DMS153 (cell line): ENCODE data around the gene TSEN2.
A peak's percentile ranks its signal among the peaks of the same experiment; 100 is the strongest.
"Not testable (repeated sequence)": the region's sequence is repeated elsewhere in the genome, so short reads cannot be mapped to it uniquely, and the experiment has no call there.

Source experiments
- DNase-seq: peaks from one replicate; lab custom pipeline; 2025; lab: John Stamatoyannopoulos, UW

Gene TSEN2

DNA sequence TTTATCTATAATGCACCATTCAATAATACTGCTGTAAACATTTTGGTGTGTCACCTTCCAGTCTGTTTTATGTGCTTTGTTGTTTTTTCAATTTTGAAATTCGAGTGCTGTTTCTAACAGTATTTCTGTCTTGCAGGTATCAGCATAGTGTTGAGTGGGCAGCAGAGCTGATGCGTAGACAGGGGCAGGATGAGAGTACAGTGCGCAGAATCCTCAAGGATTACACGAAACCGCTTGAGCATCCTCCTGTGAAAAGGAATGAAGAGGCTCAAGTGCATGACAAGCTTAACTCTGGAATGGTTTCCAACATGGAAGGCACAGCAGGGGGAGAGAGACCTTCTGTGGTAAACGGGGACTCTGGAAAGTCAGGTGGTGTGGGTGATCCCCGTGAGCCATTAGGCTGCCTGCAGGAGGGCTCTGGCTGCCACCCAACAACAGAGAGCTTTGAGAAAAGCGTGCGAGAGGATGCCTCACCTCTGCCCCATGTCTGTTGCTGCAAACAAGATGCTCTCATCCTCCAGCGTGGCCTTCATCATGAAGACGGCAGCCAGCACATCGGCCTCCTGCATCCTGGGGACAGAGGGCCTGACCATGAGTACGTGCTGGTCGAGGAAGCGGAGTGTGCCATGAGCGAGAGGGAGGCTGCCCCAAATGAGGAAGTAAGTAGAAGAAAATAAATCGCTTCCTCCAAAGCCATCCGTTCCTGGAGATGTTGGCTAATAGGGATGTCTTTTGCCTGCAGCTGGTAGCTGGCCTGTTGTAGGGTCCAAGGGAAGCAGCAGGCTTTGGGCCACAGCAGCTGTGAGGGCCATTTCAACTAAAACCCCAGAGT is 19.1 kb downstream of the TSEN2 start:
- no peak for DNase-seq

DNA sequence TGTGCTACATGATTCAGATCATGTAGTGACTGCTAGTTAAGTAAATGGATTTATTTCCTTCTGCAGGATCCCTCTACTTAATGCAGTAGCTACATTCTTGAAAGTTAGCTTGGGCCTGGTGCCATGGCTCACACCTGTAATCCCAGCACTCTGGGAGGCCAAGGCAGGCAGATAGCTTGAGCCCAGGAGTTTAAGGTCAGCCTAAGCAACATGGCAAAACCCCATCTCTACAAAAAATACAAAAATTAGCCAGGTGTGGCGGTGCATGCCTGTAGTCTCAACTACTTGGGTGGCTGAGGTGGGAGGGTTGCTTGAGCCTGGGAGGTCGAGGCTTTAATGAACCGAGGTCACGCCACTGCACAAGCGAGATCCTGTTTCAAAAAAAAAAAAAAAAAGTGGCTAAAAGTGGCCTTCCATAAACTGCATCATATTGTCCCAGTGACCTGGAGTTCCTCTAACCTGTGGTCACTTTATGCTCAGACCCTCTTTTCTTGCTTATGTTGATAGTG is 22.0 kb downstream of the TSEN2 start:
- DNase-seq, result no peak

DNA sequence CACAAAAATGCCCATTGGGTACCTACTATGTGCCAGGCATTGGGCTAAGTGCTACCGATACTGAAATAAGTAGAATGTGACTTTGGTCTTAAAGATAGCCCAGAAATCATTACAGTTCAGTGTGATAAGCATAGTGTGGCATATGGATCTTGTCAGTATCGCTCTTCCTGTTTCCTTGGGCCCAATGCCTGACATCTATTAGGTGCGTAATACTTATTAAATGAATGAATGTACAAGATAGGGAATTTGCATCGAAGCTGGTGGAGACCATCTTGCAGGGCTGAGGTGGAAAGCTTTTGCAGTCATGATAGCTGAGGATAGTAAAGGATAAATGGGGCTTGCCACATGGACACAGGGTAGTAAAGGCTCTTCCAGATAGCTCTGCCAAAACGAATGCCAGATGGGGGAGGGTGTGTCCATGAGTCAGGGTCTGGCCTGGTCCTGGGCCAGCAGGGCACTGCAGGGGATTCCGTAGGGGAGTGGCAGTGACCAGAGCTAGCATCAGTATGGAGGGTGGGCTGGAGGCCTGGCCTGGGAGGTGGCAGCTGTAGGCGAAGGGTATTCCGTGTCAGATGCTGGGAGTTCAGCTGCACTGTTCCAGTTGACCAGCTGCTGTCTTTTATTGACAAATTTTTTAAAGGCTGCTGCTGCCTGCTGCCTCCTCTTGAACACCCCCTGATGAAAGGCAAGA is 23.5 kb downstream of the TSEN2 start:
- DNase-seq, result no peak

DNA sequence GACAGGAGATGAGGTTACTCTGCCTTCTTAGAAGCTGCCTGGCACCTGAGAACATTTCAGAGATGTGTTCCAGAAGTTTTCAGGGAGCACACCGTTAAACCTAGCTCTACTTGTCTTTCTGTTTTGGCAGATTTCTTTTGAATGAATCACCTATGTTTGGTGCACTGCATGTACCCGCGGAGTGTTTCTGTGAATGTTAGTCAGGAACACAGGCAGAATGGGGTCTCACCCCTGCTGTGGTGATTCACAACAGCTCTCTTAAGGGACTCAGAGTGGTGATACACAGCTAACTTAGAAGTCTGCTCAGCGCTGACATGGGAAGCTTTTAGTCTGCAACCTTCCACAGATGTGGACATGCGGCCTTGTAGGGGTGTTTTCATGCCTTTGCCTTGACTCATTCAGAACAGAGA is 24.0 kb downstream of the TSEN2 start:
- DNase-seq, result no peak

DNA sequence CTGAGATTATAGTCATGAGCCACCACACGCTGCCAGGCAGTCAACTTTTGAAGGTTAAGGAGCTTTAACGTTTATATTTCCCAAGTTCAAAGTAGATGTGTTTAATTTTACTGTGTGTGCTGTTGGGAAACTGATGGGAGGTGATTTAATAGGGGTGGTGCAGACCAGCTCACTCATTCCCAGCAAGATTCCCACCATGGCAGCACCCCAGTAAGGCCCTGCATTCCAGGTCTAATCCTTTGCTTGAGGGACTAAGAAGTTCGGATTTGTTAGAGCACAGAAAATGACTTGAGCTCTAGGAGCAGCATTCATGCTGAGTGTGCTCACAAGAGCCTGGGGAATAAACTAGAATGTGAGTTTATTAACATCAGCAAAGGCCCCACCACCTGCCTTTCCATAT is 25.2 kb downstream of the TSEN2 start:
- DNase-seq, result no peak

DNA sequence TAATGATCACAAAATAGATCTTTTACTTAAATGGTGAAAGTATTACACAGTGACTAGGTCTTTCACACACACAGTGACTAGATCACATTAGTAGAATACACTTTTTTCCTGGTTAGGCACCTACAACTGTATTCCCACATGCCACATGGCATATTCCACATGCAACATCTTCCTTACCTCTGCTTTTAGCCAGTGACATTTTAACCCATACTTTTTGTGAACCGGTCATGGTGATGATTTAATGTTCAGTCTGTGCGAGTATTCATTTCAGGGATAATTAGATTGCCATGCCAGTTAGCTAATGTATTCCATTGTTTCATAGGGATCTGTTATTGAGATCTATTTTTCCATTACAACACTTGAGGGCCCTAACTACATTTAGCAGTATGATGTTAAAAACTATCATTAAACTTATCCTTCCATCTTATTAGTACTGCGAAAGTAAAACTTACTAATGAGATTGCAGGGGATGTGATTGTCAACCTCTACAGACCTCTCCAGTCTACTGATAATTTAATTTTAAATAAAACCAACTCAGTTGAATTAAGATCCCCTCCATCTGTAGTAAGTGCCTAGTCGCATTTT is 28.3 kb downstream of the TSEN2 start:
- no peak for DNase-seq

DNA sequence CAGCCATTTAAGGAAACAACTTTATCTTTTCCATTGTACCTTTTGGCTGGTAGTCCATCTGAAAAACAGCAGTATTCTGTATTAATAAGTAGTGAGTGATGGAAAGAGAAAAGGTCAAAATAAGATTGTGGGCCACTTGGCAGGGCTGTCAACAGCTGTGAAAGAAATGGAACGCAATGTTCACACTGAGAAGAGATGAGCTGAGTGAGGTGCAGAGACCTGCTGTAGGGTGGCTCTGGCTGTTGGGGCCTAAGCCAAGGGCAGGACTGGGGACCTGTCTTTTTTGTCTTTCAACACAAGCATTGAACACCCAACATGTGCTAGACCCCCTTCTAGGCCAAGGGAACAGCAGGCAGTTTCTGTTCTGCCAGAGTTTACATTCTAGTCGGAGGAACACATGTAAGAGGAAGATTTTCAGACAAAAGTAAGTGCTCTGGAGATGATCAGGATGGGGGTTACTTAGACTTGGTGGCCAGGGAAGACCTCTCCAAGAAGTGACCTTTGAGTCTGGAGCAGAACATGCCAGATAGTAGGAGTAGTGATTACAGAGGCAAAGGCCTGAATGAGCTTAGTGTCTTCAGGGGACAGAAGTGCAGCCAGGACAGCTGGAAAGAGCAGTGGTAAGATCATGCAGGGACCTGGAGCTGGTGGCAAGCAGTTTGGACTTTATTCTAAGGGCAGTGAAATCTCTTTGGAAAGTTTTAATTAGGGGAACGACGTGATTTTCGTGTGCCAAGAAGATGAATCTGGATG is 29.6 kb downstream of the TSEN2 start:
- no peak for DNase-seq

DNA sequence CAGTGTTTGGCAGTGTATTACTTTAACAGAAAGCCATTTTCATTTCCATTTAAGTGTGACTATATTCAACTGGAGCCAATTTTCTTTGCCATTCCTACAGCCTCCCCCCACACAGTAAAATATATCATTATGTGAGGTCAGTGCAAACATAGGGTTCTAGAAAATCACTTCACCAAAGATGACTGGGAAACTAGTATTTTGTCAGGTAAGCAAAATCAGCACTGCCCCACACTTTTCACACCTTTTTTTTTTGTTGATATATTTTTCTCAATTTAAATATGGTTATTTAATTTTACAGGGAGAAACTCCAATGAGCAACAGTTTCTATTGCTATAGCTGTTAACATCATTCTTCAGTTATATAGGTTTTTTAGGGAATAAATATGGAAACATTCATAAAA is 31.4 kb downstream of the TSEN2 start:
- no peak for DNase-seq

DNA sequence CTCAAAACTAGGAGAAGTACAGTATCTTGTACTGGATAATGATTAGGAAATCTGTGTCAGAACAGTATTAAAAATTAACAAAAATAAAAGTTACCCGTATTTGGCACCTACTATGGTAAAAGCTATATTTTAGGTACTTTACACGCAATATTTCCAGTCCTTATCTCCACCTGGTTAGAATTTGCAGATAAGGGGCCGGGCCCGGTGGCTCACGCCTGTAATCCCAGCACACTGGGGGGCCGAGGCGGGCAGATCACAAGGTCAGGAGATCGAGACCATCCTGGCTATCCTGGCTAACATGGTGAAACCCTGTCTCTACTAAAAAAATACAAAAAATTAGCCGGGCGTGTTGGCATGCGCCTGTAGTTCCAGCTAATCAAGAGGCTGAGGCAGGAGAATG is 32.6 kb downstream of the TSEN2 start:
- no peak for DNase-seq

DNA sequence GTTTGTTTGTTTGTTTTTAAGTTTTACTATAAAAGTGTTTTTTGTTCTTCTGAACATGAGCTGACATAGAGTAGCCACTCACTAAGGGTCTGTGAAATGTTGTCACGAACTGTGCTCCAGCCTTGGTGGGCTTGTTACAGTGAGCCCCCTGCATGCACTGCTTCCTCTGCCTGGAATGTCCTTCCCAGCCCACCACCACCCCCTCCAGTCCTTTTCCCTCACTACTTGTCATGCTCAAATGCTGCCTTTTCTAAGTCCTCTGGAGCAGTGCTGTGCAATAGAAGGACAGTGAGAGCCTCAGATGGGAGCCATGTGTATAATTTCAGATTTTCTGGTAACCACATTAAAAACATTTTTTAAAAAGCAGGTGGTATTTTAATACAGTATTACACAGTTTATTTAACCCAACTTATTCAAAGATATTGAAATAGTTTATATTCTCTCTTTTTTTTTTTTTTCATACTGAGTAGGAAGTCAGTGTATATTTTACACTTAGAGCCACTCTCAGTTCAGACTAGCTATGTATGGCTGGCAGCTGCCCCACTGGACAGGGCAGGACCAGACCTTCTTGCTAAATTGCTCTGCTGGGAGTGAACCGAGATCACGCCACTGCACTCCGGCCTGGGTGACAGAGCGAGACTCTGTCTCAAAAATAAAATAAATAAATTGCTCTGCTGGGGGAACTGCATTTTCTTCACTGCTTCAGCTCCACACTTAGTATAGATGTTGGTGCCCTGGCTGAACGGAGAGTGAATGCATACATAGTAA is 34.2 kb downstream of the TSEN2 start:
- no peak for DNase-seq

DNA sequence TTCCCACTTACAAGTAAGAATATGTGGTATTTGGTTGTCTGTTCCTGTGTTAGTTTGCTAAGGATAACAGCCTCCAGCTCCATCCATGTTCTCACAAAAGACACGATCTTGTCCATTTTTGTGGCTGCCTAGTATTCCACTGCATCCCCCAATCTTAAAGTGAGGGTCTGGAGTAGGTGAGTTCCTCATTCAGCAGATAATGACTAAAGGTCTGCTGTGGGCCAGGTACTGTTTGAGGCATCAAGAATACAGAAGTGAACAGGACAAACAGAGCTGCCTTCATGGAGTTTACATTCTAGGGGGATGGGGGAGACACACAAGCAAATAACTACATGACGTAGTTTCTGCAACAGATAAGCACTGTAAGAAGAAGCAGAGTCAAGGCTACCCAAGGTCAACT is 36.7 kb downstream of the TSEN2 start:
- DNase-seq, result no peak

DNA sequence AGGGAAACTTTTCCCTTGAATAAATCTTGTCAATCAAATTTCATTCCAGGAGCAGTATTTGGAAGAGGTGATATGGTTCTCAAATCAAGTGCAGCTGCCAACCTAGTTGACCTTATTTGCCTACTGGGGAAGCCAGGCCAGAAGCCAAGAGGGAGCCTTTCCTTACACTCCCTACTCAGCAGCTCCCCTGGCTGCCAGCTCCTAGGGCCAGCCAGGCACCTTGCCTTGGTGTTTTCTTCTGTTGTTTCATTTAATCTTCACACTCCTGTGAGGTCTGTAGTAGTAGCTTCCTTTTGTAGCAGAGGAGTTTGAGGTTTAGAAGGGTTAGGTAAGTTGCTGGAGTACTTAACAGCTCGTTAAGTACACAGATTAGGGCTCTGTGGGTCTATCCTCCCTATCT is 38.4 kb downstream of the TSEN2 start:
- DNase-seq, result no peak

DNA sequence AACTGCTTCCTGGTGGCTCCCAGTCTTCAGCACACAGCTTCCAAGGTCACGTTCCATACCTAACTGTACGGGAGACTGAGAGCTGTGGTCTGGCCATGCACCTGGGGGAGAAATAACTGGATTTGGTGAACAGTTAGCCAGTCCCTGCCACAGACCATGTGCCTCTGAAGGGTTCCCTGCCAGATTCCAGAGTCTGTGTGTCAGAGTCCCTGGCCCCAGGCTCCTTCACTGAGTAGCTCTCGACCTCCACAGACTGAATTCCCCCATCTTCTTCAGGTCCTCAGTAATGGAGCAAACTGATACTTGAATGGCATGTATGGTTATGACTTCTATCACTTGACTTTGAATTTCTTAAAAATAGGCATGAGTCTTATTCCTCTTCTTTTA is 43.5 kb downstream of the TSEN2 start:
- no peak for DNase-seq

DNA sequence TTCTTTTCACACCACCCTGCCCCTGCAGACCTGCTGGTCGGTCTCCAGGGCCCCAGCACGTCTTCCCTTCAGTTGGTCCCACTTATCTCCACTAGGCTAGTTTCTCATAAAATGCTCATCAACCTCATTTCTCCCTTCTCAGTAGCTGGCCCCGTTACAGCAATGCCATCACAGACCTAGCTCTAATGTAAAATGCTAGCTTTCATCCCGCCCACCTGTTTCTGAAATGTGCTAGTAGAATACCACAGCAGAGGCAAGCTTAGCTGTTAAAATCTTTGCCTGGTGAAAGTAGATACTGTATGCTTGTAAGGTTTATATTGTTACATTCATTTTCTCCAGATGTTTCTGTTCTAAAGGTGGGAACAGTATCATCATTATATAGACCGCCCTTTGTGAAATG is 47.9 kb downstream of the TSEN2 start:
- DNase-seq, result no peak

DNA sequence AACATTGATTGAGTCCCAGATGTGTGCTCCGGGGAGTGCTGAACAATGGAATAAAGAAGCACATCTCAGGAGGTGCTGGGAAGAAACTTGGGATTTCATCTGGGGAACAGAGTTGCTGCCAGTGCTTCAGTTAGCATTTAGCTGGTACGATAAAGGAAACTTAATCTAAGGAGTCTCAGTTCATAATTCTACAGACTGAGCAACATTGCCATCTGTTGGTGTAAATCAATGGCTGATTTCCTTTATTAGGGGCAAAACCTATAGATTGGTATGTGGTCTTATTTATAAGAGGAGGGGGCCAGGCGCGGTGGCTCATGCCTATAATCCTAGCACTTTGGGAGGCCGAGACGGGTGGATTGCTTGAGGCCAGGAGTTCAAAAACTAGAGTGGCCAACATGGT is 52.1 kb downstream of the TSEN2 start:
- no peak for DNase-seq

DNA sequence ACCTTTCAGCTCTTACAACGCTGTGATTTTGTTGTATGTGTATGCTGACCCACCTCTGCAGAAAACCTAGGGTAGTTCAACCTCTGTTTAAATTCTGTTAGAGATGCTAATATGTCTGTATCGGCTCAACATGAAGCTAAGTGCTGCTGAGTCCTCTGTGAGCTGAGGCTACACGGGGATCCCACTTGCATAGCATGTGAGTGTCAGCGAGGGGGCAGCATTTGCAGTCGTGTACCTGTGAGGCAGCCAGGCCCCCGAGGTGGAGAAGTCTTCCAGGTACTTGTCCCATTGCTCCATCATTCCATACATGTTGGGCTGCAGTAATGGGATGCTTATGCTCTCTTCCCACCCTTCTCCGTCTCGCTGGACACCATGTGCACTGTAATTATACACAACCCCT is 57.3 kb downstream of the TSEN2 start:
- no peak for DNase-seq

DNA sequence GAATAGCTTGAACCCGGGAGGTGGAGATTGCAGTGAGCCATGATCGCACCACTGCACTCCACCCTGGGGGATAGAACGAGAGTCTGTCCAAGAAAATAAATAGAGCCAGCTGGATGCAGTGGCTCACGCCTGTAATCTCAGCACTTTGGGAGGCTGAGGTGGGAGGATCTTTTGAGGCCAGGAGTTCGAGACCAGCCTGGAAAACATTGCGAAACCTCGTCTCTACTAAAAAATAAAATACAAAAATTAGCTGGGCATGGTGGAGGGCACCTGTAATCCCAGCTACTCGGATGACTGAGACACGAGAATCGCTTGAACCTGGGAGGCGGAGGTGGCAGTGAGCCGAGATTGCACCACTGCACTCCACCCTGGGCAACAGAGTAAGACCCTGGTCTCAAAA is 59.2 kb downstream of the TSEN2 start:
- DNase-seq, result not testable (repeated sequence)

DNA sequence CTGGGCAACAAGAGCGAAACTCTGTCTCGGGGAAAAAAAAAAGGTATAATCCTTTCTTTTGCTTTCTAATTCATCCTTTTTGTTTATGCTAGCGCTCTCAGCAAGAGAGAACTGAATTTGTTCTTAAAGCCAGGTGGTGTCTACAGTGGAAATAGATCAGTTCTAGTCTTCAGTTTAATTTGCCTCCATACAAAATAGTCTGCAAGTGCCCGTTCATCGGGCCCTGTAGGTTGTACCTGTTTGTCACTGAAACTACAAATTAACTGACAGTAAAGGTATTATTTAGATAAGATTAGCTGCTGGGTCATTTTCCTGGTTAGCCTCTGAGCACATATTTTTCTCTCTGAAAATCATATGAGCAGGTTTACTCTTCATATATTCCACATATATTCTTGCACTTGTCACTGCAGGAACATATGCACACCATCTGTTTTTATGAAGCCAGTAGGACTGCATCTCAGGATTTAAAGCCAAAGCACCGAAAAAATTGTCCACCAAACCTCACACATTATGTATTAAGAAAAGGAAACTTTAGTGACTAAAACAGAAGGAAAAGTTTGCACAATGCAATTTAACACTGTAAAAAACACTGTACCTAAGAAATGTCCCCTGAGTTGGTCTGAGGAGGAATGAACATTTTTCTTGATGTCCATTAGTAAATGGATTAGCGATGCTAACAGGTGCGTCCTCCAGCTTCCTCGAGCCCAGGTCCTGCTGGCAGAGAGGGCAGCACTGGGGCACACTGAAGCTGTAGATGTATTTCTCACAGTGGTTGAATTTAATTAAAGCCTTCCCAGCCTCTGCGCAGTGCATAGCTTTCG is 60.6 kb downstream of the TSEN2 start:
- DNase-seq, result no peak

DNA sequence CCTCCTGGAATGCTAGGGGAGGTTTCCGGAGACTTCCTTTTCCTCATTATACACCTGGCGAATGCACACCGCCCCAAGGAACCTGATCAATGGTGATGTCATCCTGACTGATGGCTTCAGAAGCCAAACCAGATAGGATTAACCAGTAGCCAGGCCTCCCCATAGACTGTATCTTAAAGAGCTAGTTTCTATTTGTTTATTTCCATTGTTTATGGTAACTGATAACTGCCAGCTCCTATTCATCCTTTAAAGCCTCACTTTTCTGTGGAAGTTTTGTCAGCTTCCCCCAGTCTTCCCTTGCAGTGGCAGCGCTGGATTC is 61.2 kb downstream of the TSEN2 start, which contains the start of gene MKRN2OS:
Gene MKRN2OS (minus strand): TSS at position 27 of the 319 bp plus-strand sequence. CDS start 35 bp downstream, outside the sequence.
- DNase-seq, result peak; percentile 34

DNA sequence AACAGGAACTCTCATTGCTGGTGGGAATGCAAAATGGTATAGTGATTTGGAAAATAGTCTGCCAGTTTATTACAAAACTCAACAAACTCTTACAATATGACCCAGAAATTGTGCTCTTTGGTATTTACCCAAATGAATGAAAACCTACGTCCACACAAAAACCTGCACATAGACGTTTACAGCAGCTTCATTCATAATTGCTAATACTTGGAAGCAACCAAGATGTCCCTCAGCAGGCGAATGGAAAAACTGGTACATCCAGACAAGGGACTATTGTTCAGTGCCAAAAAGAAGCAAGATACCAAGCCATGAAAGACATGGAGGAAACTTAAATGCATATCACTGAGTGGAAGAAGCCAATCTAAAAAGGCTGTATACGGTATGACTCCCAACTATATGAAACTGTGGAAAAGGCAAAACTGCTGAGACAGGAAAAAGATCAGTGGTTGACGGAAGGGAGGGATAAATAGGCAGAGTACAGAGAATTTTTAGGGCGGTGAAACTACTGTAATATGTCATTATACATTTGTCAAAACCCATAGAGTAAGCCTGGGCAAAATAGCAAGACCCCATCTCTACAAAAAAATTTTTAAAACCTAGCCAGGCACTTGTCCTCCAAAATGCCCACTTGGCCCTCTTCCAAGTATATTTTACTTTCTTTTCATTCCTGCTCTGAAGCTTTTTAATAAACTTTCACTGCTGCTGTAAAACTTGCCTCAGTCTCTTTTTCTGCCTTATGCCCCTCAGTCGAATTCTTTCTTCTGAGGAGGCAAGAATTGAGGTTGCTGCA is 65.9 kb downstream of the TSEN2 start:
- DNase-seq, result no peak
